Left forelimb (tissue), 1 donor: Measurements from ENCODE around the gene PLXNA4.
"Not testable (repeated sequence)": the region's sequence is repeated elsewhere in the genome, so short reads cannot be mapped to it uniquely, and the experiment has no call there.

Experiments used
- DNase-seq: peaks from one replicate; pipeline ENCODE4 v3.0.0-alpha.2; 2018; ENCODE audit warnings: low spot score

PLXNA4 gene

GRCh38 chr7:132200141-132200540 is 376.1 kb downstream of the PLXNA4 start:
- no peak for DNase-seq

- DNase-seq = no peak
Observed at GRCh38 chr7:132199626-132200025, 376.6 kb downstream of the PLXNA4 start.

DNA sequence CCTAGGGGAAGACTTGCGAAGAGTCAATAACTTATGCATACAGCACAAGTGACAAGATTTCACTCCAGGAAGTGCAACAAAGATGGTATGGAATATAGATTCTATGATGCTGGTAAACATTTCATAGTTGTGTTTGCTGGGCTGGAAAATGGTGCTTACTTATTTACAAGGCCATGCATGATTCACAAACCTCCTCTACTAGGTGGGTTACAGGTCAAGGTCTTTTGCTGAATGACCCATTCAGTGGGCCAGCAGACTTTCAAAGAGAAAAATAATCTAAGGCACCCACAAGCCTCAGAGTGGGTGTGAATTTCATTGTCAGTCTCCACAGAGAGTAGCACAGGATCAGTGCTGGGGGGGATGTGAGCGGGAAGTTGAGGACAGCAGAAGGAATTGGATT is 378.5 kb downstream of the PLXNA4 start:
- no peak for DNase-seq

GRCh38 chr7:132193898-132194297 is 382.4 kb downstream of the PLXNA4 start:
- no peak for DNase-seq

DNA sequence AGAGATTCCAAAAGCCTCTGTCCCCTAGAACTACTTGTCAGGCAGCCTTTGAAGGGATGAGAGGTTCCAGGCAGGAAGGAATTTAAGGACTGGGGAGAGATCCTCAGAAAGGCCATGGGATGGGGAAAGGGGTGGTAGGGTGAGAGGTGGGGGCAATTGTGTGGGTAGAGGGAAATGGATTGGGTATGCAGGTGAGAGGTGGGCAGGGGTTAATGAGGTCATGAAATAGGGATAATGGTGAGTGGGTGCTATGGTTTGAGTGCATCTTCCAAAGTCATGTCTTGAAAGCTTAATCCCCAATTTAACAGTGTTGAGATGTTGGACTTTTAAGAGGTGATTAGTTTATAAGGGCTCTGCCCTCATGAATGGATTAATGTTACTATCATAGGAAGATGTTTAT is 383.5 kb downstream of the PLXNA4 start:
- DNase-seq = no peak

GRCh38 chr7:132191418-132191817 is 384.9 kb downstream of the PLXNA4 start:
- no peak for DNase-seq

GRCh38 chr7:132190683-132191082 is 385.6 kb downstream of the PLXNA4 start:
- no peak for DNase-seq

DNA sequence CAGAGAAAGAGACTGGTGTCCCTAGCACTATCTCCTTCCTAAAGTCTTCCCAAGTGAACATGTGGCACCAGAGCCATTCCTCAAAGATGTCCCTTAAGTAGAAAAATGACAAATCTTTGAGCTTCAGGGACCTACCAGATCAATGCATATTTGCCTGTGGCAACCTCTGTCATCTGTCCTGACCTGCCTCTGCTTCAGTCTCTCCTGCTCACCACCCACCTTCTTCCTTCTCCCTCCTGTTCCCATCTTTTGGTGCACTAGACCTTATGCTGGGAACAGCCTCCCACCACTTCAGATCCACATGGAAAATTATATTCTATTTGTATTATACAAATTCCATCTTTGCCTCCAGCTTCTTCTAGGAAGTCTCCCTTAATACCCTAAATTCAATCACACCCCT is 386.4 kb downstream of the PLXNA4 start:
- no peak for DNase-seq

DNA sequence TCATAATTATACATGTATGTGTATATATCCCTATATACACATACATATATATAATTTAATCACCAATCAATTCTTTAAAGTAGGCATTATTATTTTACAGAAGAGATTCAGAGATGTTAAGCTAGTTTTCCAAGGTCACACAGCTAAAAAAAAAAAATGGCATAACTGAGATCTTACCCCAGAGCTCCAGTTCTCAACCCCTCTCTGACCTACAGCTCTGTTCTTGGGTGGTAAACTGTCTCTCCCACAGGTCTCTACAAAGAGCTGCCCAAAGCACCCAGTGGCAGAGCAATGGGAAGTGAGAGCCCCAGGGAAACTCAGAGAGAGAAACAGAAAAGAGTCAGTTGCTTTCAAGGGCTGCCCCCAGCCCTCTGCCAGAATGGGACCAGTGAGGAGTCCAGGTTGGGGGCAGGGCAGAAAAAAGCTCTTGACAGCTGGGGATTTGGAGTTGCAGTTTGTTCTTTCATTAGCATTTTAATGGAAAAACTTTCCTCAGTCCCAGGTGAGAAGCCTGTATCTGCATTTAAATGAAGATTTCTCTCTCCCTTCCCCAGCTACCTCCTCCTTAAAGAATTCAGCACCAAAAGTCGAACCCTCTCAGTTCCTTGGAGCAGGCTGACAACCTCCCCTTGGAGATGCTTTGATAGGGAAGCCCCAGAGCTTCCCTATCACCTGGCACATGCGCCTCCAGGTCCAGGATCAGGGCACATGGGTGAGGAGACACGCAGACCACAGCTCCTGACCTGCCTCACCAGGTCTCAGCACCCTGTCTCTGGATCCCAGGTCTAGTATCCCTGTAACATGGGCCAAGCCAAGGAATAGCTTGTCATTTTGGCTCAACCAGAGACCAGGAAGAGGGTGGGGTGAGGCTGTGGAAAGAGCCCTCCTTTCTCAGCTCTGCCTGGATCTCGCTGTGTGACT is 388.1 kb downstream of the PLXNA4 start:
- no peak for DNase-seq

DNA sequence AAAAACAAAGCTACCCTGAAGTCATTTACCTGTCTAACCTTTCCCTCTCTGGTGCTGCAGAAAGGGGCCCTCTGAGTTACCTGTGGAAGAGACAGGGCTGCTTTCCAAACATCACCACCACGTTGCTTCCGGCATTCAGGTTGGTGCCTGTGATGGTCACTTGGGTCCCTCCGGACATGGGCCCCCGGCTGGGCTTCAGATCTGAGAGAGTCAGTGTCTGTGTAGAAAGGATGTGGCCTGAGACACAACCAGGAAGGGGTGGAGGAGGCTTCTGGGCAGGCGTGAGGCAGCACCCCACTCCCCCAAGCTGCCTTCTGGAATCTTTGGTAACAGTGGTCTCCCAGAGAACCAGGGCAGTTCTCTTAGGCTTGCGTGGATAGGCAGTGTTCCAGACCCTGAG is 388.9 kb downstream of the PLXNA4 start:
- DNase-seq = no peak

GRCh38 chr7:132185150-132185549 is 391.1 kb downstream of the PLXNA4 start:
- no peak for DNase-seq

DNA sequence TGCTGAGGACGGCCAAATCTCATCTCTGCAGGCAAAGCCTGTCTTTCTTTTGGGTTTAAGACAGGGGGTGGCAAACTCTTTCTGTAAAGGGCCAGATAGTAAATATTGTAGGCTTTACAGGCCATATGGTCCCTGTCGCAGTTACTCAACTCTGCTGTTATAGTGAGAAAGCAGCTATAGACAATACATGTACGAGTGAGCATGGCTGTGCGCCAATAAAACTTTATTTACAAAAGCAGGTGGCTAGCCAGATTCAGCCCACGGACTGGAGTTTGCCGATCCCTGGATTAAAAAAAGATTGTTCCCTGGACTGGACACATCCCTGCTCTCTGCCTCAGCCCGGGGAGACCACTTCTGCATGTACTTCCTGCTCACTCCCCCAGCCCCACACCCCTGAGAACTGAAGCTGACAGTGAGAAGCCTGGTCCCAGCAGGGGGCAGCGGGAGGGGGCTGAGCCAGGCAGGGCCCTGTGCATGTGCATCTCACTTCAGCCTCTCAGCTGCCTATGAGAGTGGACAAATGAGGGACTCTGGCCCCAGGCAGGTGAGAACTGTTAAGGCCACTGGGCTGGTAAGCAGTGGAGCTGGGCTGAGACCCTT is 392.4 kb downstream of the PLXNA4 start:
- DNase-seq = no peak

GRCh38 chr7:132182992-132183391 is 393.3 kb downstream of the PLXNA4 start:
- no peak for DNase-seq

- no peak for DNase-seq
Observed at GRCh38 chr7:132181946-132182685, 394.2 kb downstream of the PLXNA4 start.

DNA sequence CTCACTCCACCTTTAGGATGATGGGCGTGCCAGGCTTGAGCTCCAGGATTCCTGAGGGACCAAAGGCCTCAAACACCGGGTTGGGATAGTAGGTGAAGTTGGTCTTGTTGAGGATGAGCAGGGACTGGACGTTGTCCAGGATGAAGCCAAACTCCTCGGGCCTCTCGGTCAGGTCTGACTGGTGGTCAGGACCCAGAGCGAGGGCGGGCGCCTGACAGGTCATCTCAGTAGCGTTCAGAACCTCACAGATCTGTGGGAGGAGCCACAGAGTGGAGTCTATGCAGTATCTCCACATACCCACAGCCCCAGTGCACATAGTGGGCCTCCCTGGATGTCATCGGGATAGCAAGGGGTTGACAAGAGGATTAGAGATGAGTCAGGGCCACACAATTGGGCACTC is 394.9 kb downstream of the PLXNA4 start:
- no peak for DNase-seq

DNA sequence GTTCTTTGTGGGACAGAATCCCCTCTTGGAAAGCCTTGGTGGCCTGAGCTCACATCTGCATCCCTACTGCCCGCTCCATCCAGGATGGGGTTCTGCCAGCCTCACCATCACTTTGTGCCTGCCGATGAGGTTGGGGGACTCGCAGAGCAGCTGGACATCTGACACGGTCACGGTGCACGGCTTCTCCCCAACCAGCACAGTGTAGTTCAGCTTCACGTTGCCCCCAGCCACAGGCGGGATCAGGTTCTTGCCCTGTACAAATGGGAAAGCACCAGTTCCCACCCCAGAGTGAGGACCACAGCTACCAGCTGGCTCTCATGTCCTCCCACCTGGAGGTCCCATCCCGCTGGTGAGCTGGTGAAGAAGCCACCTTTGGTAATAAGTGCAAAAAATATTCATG is 395.8 kb downstream of the PLXNA4 start:
- DNase-seq = no peak

GRCh38 chr7:132179681-132180080 is 396.6 kb downstream of the PLXNA4 start:
- DNase-seq = no peak

GRCh38 chr7:132179080-132179430 is 397.2 kb downstream of the PLXNA4 start:
- DNase-seq = no peak

DNA sequence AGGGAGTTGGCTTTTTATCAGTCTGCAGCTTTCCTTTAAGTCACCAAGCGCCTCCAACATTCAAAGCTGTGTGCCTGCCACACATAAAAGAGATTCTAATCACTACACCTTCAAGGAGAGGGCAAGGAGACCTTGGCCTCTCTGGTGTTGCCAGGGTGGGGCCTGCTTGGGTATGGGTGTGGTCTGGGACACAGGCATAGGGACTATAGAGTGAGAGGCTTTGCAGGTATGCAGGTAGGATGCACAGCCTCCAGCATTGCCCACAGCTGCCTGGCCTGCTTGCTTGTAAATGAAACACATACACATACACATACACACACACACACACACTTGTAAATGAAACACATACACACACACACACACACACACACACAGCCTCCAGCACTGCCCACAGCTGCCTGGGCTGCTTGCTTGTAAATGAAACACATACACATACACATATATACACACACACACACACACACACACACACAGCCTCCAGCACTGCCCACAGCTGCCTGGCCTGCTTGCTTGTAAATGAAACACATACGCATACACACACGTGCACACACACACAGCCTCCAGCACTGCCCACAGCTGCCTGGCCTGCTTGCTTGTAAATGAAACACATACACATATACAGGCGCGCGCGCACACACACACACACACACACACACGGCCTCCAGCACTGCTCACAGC is 397.7 kb downstream of the PLXNA4 start:
- not testable (repeated sequence) for DNase-seq

DNA sequence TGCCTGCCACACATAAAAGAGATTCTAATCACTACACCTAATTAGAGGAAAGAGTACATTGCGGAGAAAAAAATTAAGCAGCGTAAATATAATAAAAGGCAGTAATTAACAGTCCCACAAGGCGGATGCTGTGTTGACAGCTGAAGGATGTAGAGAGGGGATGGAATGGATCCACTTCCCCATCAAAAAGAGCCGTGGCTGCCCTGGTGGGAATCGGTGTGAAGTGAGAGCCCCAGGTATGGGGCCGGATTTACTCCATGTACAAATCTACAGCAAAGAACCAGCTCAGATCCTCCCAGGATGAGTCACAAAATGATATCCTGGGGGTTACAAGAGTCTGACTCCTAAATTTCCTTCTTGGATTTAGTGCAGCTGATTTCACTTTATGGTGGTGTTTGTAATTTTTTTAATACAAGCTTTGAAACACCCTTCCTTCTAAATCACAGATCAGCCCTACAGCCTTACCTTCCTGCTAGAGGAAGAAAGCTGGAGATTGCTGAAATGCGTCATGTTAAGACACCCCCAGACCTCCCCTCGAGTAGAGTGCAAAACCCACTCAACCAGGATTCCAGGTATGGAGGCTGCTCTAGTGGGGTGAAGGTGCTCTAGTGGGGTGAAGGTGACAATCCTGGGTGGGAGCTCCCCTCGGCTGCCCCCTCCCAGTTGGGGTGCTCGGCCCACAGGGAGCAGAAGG is 398.4 kb downstream of the PLXNA4 start:
- DNase-seq = no peak

- DNase-seq = no peak
Observed at GRCh38 chr7:132176719-132177118, 399.6 kb downstream of the PLXNA4 start.

DNA sequence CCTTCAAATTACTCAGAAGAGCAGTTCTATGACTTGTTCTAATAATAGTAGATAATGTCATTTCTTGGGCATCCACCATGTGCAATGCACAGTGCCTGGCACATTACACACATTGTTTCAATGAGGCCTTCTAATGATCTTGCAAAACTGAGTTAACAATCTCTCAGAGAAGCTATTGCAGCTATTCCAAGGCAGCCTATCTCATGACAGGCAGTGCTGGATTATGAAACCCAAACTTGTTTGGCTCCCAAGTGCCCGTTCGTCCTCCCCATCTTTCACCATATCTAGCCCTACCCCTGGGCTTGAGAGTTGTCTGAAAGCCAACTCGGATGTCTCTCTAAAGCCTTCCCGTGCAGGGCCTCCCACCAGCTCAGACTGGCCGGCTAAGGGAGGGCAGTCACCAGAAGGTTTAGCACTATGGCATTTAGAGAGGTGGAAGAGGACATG is 405.1 kb downstream of the PLXNA4 start:
- DNase-seq = no peak
